Endodermal cell (in vitro differentiated cells): Measurements from ENCODE around the gene RTL1. TPM values are rescaled to one million over a fixed set of nuclear protein-coding genes. Genes with fewer than 3 reads are reported as not detected.

ENCODE experiments used
- DNase-seq: peaks from one replicate; pipeline ENCODE4 v3.0.0-alpha.2; 2017
- H3K27ac ChIP-seq: 2 replicates; pipeline ENCODE4 v1.5.1; 2013; ENCODE audit warnings: mild to moderate bottlenecking, low read depth, low read length, moderate library complexity
- H3K27me3 ChIP-seq: 2 replicates; pipeline ENCODE4 v1.6.1; 2013; ENCODE audit warnings: mild to moderate bottlenecking, low read length, moderate library complexity; ENCODE audit not compliant: insufficient read depth, control insufficient read depth, poor library complexity, severe bottlenecking
- H3K36me3 ChIP-seq: 2 replicates; pipeline ENCODE4 v1.7.0; 2013; ENCODE audit warnings: mild to moderate bottlenecking, low read length, moderate library complexity; ENCODE audit not compliant: control insufficient read depth, insufficient read depth
- H3K4me1 ChIP-seq: one replicate; pipeline ENCODE4 v1.7.0; 2013; ENCODE audit warnings: low read length; ENCODE audit not compliant: control insufficient read depth, insufficient read depth
- H3K4me3 ChIP-seq: 2 replicates; pipeline ENCODE4 v1.5.1; 2013; ENCODE audit warnings: mild to moderate bottlenecking, low read length, moderate library complexity
- H3K9ac ChIP-seq: 2 replicates; pipeline ENCODE4 v1.6.1; 2013; ENCODE audit warnings: mild to moderate bottlenecking, low read length, moderate library complexity; ENCODE audit not compliant: poor library complexity, severe bottlenecking; ENCODE audit errors: extremely low read depth
- H3K9me3 ChIP-seq: 2 replicates; pipeline ENCODE4 v1.6.1; 2013; ENCODE audit warnings: mild to moderate bottlenecking, low read length, moderate library complexity; ENCODE audit not compliant: control insufficient read depth
- H3K27ac Mint-ChIP-seq: 2 replicates; pipeline ENCODE4 v1.8.0; 2020; ENCODE audit warnings: mixed read lengths
- H3K27me3 Mint-ChIP-seq: 2 replicates; pipeline ENCODE4 v1.8.0; 2021; ENCODE audit warnings: mild to moderate bottlenecking, mixed read lengths; ENCODE audit not compliant: insufficient read depth
- H3K36me3 Mint-ChIP-seq: 2 replicates; pipeline ENCODE4 v1.8.0; 2020; ENCODE audit warnings: low read depth, mixed read lengths
- H3K4me1 Mint-ChIP-seq: 2 replicates; pipeline ENCODE4 v1.8.0; 2020; ENCODE audit warnings: mixed read lengths
- H3K4me3 Mint-ChIP-seq: 2 replicates; pipeline ENCODE4 v1.8.0; 2020; ENCODE audit warnings: mild to moderate bottlenecking, moderate library complexity, mixed read lengths
- H3K9me3 Mint-ChIP-seq: 2 replicates; pipeline ENCODE4 v1.8.0; 2020; ENCODE audit warnings: mild to moderate bottlenecking, mixed read lengths
- WGBS, 2 experiments: methylation state at CpG; one replicate each; pipeline versions ENCODE4 v1.1.5 to v1.1.7; 2013; ENCODE audit warnings: missing lambda C conversion rate in 2 of 2, mixed read lengths in 1 of 2; ENCODE audit not compliant: insufficient coverage in 1 of 2, insufficient read length in 1 of 2; 5-methylcytosine and 5-hydroxymethylcytosine counted together
- total RNA-seq, 2 donors: library from RNA; stranded (reverse); fragmentation: NEBNext Ultra II Directional in 1 of 2; extraction: Animal tissue kit (Norgen Biotek cat#: 25700) in 1 of 2; gene quantifications; 2 replicates in 1 of 2; 3 replicates in 1 of 2; pipeline ENCODE4 v1.2.1, GENCODE V29; 2021
- TF ChIP-seq, protein P1 (sequence below): fragments of 200-600 bp; sonication (generic); conservative IDR thresholded peaks from 2 replicates; pipeline ENCODE4 v1.5.0; 2021; ENCODE audit warnings: antibody characterized with exemption, mild to moderate bottlenecking

The RTL1 gene
- total RNA-seq, 2 donors from 2014 or later, result 0.86 to 2.0 TPM

DNA sequence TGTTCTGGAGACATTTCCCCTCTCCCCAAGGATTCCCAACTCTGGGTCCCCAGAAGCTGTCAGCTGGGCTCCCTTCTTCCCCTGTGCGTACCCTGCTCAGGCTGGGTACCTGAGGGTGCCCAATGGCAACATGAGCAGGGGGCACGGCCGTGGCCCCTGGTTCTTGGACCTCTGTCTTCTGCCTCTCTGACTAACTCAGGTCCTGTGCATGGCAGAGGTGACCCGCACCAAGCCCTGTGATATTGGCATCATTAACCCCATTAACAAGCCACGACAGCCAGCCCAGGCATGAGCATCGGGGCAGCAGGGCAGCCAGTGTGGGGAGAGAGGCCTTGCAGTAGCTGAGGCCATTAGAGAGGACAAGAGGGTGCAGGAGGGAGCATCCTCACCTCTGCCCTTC, 28.4 kb downstream of the RTL1 start:
- no peak overlapping the region for H3K27ac Mint-ChIP-seq
- H3K27me3 Mint-ChIP-seq, result peaks cover 16% of the 10 kb centered on the region
- Histone ChIP-seq H3K27me3 (no peaks in the 10 kb centered on the region), H3K4me3 (no peak overlapping the region), H3K9me3 (no peaks in the 10 kb centered on the region), H3K4me1 (no peaks in the 10 kb centered on the region), H3K36me3 (no peaks in the 10 kb centered on the region), H3K27ac (no peak overlapping the region), H3K9ac (no peak overlapping the region)
- no peak for DNase-seq
- 90 to 92% methylated on average over 2 to 6 of the region's 6 CpGs for WGBS, 2 experiments
- no peak overlapping the region for H3K4me3 Mint-ChIP-seq
- peaks cover 2% of the 10 kb centered on the region for H3K4me1 Mint-ChIP-seq
- TF ChIP-seq, protein P1, sequence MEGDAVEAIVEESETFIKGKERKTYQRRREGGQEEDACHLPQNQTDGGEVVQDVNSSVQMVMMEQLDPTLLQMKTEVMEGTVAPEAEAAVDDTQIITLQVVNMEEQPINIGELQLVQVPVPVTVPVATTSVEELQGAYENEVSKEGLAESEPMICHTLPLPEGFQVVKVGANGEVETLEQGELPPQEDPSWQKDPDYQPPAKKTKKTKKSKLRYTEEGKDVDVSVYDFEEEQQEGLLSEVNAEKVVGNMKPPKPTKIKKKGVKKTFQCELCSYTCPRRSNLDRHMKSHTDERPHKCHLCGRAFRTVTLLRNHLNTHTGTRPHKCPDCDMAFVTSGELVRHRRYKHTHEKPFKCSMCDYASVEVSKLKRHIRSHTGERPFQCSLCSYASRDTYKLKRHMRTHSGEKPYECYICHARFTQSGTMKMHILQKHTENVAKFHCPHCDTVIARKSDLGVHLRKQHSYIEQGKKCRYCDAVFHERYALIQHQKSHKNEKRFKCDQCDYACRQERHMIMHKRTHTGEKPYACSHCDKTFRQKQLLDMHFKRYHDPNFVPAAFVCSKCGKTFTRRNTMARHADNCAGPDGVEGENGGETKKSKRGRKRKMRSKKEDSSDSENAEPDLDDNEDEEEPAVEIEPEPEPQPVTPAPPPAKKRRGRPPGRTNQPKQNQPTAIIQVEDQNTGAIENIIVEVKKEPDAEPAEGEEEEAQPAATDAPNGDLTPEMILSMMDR, result no peak
- no peaks in the 10 kb centered on the region for H3K36me3 Mint-ChIP-seq
- peaks cover 7% of the 10 kb centered on the region for H3K9me3 Mint-ChIP-seq

DNA sequence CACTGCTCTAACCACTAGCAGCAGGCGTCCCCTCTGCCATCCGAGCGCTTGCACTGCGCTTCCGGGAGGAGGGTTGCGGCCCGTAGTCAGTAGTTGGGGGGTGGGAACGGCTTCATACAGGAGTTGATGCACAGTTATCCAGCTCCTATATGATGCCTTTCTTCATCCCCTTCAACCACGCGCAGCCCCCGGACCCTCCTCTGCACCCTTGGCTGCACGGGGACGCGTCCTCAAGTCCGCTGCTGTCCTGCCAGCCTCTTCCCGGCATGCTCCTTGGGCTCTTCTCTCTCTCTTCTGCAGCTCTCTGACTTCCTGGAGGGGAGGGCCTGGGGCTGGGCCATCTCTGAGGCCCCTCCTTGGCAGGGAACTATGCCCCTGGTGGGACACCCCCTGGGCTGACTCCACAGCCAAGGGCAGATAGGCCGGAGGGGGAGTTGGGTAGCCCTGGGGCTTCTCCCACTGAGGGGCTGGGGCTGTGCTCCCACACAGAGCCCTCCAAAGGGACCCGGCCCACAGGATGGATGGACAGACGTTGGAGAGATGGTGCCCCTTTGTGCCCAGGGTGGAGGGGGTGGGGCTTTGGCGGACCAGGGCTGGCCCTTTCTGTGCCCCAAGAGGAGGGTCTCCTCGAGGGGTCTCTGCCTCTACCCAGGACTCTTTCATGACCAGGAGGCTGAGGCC, 29.0 kb downstream of the RTL1 start:
- 84 to 89% methylated on average over 10 to 21 of the region's 21 CpGs for WGBS, 2 experiments
- H3K4me3 ChIP-seq, result no peak overlapping the region
- no peaks in the 10 kb centered on the region for H3K27me3 ChIP-seq
- Mint-ChIP-seq H3K9me3 (peaks cover 7% of the 10 kb centered on the region), H3K4me1 (peaks cover 2% of the 10 kb centered on the region), H3K27me3 (peaks cover 16% of the 10 kb centered on the region), H3K36me3 (no peaks in the 10 kb centered on the region), H3K4me3 (no peak overlapping the region), H3K27ac (no peak overlapping the region)
- H3K4me1 ChIP-seq, result no peaks in the 10 kb centered on the region
- no peak for DNase-seq
- H3K36me3 ChIP-seq, result no peaks in the 10 kb centered on the region
- H3K9me3 ChIP-seq, result no peaks in the 10 kb centered on the region
- TF ChIP-seq, protein P1, result no peak
- no peak overlapping the region for H3K27ac ChIP-seq
- H3K9ac ChIP-seq, result no peak overlapping the region

DNA sequence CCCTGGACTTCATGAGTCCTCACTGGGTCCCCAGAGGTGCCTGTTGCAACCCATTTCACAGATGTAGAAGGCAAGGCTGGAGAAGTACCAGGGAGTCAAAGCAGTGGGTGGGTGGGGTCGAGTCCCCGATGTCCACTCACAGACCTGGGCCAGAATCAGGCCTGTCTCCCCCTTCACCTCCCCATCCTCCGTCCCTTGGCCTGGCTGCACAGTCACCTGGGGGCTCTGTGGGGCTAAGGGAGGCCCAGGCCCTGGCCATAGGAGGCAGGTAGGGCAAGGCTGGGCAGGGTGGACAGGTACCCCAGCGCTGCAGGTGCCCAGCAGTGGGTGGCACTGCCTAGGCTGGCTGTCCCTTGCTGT, 29.5 kb downstream of the RTL1 start:
- H3K36me3 ChIP-seq, result no peaks in the 10 kb centered on the region
- H3K27ac ChIP-seq, result no peak overlapping the region
- H3K9ac ChIP-seq, result no peak overlapping the region
- Mint-ChIP-seq H3K4me3 (no peak overlapping the region), H3K27ac (no peak overlapping the region), H3K27me3 (peaks cover 16% of the 10 kb centered on the region), H3K36me3 (no peaks in the 10 kb centered on the region), H3K4me1 (peaks cover 2% of the 10 kb centered on the region), H3K9me3 (peaks cover 7% of the 10 kb centered on the region)
- H3K4me1 ChIP-seq, result no peaks in the 10 kb centered on the region
- H3K4me3 ChIP-seq, result no peak overlapping the region
- 94% methylated on average over 3 of the region's 4 CpGs; no CpG with 5 or more reads in 1 of the 2 experiments for WGBS, 2 experiments
- TF ChIP-seq, protein P1, result no peak
- no peak for DNase-seq
- H3K27me3 ChIP-seq, result no peaks in the 10 kb centered on the region
- H3K9me3 ChIP-seq, result no peaks in the 10 kb centered on the region
